Stimulated activated CD4-positive, alpha-beta T cell treated with anti-CD3 and anti-CD28 coated beads, Interleukin-1b, Interleukin-23, amount 100 ng/mL, for 24 hours (primary cell): ENCODE results near the gene SEMA4B.

Source experiments
- DNase-seq, 4 experiments: peaks; one replicate each; pipeline ENCODE4 v3.0.0-alpha.2; 2020; ENCODE audit warnings: low read depth in 4 of 4, low spot score in 1 of 4

Gene SEMA4B

DNA sequence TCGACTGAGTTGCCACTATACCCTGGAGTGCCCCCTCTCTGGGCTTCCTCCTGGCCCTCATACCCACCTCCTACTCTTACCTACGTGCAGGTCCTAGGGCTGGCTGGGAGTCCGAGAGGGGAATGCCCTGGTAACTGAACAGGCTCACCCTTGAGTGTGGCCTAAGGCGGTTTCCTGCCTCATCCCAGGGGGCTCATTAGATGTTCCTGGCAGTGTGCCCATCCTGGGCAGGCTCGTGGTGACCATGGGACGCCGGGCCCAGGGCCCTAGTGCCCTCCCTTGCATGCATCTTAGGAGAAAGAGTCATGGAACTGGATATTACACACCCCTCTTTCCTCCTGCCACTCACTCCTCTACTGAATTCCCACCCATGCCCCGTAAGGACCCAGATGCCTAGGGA lies 2.8 kb downstream of the SEMA4B start:
- DNase-seq = no peak

DNA sequence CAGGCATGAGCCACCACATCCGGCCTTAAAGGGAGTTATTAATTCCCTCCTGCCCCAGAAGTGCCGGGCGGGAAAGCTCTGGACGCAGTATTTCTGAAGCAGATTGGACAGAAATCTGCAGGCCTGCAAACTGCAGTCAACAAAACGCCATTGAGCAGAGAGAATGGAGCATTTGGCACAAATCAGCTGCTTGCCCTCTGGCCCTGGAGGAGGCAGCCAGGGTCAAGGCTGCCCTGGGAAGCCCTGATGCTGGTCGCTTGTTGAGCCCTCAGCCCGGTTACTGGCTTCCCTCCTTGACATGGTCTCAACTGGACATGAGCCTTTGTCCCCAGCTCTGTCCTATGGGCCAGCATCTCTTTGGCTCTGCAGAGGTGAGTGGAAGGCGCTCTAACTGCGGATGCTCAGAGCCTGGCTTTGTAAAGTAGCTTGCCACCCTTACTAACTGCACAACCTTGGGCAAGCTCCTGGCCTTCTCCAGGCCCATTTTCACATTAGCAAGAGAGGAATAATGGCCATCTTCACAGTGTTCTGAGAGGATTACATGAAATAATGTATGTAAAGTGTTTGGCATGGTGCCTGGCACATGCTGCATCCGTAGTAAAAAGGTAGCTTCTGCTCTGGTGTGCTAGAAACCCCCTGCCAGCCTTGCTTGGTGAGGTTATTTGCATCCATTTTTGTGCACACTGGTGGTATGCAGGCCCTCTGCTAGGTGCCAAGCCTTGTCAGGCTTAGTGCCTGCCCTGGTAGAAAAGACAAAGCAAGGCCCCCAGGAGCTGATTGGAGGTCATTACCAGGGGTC lies 4.1 kb downstream of the SEMA4B start:
- no peak for DNase-seq

DNA sequence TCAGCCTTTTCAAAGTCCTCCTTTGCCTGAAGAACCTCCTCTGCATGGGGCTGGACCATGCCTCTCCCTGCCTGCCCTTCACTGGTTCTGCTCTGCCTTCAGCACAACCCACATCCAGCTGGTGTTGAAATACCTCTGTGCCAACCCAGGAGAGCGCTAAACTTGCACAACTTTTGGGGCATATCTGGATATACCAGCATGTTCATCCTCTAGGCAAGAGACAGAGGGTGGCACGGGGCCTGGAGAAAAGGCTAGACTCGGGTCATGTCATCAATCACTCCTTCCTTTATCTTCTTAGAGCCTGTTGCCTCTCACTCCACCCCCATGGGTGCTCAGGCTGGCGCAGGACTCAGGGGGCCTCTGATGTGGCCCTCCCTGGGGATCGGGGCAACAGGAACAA lies 4.8 kb downstream of the SEMA4B start:
- DNase-seq = no peak

DNA sequence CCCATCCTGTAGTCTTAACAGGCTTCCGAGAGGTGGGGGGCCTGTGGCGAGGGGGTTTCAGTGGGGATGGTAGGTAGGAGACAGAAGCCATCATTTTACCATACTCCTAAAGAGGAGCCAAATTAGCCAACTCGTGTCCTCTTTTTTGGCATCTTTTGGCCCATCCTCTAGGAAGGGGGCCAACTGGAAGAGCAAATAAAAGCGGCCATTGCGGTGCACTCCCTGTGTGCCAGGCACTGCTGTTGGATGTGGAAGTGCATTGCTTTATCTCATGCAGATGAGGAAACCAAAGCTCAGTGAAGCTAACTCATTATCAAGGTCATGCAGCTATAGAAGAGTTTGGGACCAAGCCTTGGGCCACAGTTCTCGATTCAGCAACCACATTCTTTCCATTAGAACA lies 6.1 kb downstream of the SEMA4B start:
- DNase-seq = no peak

DNA sequence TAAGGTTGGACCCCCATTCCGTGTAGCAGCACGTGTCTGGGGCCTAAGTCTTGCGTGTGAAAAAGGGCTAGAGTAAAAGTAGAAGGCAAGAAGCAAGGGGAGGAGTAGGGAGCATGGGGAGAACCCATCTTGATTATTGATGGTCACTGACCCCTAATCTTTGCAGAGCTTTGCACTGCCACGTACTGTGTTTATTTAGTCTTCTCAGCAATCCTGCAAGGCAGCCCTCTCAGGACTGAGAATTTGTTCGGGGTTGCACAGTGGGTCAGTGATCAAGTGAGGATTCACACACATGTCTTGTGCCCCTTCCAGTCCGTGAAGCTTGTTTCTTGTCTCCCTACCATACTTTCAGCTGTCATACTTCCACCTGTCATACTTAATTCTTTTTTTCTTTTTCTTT lies 7.2 kb downstream of the SEMA4B start:
- DNase-seq = no peak

DNA sequence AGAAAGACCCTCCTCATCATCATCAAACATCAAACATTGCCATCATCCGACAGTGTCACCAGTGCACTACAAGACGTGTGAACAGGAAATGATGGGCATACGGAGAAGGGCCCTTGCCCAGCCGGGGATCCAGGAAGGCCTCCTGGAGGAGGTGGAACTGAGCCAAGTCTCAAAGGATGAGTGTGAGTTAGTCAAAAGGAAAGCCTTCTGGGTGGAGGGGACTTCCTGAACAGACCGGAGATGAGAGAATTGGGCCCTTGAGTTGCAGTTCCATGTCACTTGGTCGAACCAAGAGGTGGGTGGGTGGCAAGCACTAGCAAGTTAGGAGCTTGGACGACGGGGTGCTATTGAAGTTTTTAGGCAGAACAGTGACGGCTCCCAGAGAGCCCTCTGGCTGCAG lies 8.5 kb downstream of the SEMA4B start:
- DNase-seq = no peak

DNA sequence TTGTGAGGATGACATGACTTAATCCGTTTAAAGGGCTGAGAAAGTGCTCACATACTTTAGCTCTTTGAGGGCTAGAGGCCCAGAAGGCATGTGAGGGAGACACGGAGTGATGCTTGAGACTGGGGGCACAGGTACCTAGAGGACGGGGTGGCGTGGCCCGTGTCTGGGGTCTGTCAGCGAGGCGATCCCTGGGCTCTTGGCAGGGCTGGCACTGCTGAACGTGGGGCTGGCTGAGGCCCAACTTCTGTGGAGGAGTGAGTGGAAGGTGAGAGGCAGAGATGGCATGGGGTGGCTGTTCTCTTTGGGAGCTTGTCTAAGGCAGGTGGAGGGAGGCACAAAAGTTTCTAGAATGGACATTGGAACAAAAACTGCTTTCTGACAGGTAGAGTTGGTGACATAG lies 9.5 kb downstream of the SEMA4B start:
- DNase-seq = no peak

DNA sequence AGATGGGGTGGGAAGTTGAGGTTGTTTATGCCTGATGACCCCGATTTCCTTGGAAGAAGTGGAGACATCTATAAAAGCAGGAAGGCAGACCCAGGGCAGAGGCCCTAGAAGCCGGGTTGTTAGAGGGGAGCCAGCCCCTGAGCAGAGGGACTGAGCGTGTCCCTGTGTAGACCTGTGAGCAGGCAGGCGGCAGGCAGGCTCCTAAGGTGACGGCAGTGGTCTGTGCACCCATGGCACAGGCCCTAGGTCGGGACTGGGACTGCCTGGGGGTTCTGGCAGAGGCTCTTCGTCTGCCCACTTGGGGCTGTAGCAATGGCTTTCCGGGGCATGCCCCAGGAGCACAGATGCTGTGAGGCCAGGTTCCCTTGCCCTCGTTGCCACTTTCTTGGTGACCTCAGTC lies 9.9 kb downstream of the SEMA4B start:
- DNase-seq = no peak

DNA sequence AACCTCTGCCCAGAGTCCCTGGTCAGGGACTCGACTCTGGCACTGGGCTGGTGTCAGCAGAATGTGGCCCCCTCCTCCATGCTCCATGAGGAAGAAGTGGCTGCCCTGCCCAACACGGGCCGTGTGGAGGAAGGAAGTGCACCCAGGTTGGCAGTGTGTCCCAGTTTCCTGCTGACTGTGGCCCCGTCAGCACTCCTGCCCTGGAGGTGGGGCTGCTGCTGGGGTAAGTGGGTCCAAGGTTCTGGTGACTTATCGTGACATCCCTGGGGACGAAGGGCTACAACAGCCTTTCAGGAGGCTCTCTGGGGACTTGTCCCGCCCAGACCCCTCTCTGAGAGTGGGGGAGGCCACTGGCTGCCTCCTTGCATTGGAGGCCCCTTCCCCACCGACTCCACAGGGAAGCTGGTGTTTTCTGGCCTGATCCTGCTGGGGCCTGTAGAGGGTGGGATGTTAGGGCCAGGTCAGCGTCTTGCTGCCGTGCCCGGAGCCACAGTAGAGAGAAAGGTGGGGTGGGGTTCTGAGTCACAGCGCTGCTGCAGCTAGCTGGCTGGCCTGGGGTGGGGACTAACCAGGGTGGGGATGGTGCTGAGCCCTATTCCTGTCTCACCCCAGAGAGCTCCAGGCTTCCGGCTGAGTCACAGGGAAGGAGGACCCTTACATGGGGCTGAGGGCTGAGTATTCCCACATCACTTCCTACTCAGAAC lies 10.5 kb downstream of the SEMA4B start:
- no peak for DNase-seq

DNA sequence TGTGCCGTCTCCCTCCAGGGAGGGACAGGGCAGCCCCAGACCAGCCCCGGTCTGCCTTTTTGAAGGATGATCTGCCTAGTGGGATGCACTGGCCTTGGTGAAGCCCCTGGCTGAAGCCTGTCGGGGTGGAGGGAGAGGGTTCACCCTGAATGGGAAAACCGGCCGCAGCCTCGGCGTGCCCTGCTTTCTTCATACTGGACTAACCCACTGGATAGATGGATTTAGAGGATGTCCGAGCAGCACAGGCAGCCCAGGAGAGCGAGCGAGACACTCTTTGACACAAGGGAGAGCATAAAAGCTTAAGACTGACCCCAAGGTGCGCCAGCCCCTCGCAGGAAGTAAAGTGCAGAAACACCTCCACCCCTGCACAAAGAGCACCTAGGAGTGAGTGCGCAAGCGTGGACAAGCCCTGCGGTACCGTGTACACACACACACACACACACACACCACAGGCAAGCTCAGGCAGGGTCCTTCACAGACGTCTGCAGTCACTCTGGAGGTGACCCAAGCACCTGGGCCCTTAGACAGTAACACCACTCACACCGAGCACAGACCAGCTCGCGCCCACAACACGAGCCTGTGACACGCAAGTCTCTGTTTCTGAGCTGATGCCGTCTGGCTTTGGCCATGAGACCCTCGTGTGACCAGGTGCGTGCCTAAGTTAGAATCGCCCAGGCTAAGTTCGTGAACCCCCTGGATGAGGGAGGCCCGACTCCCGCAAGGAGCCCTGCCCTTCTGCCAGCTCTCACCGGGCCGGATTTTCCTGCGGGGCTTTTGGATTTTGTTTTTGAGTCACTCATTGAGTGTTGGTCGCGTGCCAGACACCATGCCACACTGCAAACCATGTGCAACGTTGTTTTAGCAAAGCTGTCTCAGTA lies 11.3 kb downstream of the SEMA4B start:
- no peak for DNase-seq

DNA sequence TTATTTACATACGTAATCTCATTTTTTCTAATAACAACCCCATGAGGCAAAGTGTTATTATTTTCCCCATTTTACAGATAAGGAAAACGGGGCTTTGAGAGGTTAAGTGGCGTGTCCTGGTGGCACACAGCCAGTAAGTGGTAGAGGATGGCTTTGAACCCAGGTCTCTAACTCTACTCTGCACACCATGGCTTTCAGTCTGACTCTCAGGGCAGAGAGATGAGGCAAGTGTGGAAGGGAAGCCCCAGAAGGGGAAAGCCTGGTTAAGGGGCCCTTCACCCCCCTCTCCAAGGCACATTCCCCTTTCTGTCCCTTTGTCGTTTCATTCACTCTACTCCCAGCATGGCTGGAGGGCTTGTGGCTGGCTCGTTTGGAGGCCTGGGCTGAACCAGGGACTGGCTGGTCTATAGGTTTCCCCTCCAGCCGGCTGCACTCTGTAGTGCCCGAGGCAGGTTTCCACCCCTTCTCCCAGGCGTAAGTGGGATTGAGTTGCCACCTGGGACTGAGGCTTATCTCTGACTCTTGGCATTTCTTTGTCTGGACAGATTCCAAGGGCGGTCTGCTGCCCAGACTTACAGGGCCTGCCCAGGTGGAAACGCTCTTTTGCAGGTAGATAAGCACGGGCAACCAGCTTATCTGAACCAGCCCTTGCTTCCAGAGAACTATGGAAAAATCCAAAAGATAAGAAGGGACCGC lies 12.1 kb downstream of the SEMA4B start:
- DNase-seq = no peak

DNA sequence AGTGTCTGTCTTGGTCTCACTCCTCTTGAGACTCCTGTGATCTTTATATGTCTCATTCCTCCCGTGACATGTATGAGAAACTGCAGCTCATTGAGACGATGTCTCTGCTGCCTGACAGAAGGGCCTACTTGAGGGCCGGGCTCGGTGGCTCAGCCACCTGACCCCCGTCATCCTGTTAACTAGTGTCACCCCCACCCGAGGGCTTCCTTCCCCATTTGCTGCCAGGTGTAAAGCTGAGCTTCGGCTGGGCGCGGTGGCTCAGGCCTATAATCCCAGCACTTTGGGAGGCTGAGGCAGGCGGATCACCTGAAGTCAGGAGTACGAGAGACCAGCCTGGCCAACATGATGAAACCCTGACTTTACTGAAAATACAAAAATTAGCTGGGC lies 12.7 kb downstream of the SEMA4B start:
- DNase-seq = no peak

DNA sequence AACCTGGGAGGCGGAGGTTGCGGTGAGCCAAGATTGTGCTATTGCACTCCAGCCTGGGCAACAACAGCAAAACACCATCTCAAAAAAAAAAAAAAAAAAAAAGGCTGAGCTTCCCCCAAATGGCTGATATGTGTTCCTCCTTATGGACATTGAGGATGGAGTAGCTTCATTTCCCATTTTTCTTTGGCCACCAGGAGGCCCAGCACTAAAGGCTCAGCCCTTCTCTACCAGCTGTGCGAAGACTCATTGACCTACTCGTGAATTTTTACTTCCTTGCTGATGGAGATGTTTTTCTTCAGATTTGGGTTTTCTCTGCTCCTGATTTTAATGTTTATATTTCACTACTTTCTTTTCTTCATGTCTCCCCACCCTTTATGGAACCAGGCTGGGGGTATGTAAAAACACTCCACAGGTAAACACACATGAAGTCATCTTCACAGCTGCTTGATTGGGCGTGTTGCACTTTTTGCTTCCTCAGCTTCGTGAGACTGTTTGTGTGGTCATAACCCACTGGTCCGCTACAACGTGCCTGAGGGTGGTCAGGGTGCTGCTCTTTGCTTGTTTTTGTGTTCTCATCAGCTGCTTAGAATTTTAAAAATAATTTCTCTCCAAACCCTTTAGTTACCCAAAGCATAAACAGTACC lies 13.5 kb downstream of the SEMA4B start:
- DNase-seq = no peak

DNA sequence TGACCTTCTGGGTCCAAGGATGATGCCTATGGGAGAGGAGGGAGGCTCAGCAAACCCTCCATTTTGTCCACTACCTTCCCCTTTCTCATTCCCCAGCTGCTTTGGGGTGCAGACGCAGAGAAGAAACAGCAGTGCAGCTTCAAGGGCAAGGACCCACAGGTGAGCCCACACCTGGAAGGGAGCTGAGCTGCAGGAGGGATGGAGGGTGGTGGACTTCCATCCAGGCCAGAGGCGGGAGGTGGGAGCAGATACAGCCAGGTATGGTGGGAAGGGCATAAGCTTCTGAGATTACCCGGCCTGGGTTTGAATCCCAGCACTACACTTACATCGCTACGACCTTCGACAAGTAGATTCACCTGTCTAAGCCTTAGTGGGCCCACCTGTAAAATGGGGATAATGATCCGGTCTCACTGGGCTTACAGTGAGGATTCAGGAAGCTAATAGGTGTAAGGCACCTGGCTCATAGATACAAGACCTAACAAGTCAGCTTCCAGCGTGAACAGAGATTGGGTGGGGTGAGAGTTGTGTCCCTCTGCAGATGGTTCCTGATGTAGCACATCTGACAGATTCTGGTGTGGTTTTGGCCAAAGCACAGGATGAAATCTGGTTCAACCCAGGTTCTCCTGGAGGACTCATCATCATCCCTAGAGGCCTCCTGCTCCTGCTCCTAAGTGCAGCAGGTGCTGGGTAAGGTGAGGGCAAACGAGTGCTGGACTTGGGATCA lies 16.7 kb downstream of the SEMA4B start:
- no peak for DNase-seq

DNA sequence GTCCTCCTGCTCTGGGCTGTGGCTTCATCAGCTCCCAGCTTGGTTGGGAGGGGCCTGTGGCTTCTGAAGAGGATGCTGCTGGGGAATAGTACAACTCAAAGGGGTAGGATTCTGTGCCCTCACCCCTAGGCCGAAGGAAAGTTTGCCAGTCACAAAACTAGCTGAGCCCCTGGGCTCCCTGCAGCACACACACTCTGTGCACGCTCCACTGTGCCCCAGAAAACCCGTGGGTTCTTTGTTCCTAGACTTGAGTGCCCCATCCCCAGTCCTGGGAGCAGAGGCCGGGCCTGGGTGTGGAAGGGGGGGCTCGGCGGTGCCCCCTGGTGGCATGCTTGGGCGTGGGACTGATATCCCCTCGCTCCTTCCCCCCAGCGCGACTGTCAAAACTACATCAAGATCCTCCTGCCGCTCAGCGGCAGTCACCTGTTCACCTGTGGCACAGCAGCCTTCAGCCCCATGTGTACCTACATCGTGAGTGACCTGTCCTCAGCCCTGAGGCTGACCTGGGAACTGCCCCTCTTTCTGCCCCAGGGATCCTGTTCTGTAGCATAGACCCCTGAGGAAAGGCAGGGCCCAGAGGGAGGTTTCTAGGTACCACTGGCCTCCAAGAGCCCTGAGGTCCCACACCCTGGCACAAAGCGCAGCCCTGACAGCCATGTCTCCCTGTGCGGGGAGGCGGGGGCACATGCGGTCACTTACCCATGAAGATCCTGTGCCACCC lies 18.5 kb downstream of the SEMA4B start:
- DNase-seq = peak in 2 of 4 experiments; percentile 32 to 41

DNA sequence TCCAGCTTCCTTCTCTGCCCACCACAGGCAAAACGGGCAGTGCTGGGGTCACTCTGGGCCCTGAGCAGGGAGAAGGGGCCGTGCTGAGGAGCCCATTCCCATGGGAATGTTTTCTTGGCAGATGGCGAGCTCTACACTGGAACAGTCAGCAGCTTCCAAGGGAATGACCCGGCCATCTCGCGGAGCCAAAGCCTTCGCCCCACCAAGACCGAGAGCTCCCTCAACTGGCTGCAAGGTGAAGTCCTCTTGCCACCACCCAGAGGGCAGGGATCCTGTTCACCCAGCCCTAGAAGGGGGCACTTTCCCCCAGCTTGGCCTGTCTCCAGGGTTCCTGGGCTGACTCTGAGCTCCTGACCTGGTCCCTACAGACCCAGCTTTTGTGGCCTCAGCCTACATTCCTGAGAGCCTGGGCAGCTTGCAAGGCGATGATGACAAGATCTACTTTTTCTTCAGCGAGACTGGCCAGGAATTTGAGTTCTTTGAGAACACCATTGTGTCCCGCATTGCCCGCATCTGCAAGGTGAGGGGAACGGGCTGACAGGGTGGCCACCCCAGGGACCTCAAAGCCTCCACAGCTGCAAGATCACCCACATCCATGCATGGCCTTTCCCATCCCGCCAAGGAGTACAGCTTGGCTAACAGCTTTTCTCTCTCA lies 20.2 kb downstream of the SEMA4B start:
- no peak for DNase-seq

DNA sequence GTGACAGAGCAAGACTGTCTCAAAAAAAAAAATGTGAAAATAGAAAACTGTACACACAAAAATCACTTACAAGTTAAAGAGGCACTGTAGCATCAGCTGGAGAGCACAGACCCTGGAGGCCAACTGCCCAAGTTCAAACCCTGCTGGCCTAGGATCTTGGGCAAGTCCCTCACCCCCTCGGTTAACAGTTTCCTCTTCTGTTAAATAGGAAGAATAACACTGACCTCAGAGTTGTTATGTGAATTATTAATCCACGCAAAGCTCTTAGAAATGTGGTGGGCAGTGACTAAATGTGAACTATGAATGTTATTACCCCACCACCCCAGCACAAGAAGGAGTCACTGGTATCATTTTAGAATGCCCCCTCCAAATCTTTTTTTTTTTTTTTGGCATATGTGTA lies 21.4 kb downstream of the SEMA4B start:
- no peak for DNase-seq

DNA sequence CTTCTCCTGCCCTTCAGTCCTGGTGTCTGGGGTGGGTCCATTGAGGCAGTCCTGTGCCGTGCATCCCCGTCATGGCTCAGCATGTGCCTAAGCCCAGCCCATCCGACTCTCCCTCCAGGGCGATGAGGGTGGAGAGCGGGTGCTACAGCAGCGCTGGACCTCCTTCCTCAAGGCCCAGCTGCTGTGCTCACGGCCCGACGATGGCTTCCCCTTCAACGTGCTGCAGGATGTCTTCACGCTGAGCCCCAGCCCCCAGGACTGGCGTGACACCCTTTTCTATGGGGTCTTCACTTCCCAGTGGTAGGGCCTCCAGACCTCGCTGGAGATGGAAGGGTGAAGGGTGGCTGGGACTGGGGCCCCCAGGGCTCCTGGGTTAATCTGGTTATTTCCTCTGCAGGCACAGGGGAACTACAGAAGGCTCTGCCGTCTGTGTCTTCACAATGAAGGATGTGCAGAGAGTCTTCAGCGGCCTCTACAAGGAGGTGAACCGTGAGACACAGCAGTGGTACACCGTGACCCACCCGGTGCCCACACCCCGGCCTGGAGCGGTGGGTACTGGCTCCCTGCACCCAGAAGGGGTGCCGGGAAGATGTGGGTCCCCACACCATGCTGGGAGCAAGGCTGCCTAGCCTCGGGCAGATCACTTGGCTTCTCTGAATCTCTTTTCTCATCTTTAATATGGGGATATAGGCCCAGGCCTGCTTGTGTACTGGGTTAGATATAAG lies 22.5 kb downstream of the SEMA4B start:
- DNase-seq = no peak
